ENCODE measurements around the gene GMDS.

GMDS gene

DNA sequence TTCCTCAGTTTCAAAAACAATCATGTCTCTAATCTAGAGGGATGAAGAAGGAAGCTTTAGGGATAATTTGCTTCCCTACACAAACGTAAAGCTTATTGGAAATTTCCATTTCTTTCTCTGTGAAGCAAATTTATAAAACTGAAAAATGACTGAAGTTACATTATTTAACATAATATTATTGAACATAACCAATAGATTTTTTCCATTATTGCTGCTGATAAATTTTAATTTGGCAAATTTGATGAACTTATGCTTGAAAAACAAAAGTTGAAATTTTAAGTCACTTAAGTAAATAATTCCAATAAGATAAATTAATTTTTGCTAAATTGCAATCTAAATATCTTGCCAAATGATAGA, 140.9 kb downstream of the GMDS start:
- in situ Hi-C loops (cut with MboI; ENCODE audit: low sequenced_read_pairs), result no loop called here

DNA sequence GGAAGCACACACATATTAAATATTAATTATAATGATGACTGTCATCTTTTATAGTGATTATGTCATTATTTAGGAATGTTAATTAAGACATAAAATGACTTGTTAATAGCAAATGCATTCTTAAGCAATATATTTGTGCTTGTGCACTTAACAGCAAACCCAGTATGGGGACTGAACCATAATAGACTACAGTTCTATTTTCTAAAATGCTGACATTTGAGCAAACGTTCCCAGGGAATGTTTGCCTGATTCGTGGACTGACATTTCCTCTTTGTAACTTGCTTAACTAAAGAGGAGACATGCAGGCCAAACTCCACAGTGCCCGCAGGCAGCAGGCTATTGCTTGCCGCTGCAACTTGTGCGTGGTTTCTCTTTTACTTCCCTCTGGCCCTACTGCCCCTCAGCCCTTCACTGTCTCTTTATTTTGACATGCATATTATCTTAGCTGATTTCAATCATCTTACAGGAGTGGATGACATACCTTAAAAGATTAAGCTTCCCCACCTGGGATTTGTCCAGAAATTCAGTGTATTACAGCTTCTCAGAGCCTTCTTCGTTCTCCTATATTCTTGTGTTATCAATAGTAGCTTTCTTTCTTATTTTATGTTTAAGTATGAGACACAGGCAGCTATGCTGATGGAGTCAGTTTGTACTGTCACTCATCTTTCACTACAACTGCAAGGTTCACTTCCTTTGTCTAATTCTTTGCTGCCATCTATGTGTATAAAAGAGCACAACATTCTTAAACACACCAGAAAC, 141.5 kb downstream of the GMDS start:
- in situ Hi-C loops (cut with MboI; ENCODE audit: low sequenced_read_pairs), result no loop called here

DNA sequence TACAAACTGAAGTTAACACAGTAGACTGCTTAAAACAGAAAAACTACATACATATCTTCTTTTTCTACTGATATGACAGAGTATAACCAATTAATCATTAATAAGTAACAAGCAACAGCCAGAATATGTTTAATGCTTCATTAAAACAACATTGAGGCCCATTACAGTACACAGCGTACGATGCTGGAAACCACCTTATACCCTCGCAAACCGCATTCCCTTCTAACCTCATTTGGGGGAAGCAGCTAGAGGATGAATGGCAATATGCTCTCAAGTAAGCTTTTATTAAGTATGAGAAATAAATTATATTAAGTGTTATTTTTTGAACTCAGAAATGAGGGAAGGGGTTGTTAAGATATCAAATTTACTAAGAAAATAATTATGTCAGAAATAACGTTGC, 142.4 kb downstream of the GMDS start:
- in situ Hi-C loops (cut with MboI; ENCODE audit: low sequenced_read_pairs), result no loop called here

DNA sequence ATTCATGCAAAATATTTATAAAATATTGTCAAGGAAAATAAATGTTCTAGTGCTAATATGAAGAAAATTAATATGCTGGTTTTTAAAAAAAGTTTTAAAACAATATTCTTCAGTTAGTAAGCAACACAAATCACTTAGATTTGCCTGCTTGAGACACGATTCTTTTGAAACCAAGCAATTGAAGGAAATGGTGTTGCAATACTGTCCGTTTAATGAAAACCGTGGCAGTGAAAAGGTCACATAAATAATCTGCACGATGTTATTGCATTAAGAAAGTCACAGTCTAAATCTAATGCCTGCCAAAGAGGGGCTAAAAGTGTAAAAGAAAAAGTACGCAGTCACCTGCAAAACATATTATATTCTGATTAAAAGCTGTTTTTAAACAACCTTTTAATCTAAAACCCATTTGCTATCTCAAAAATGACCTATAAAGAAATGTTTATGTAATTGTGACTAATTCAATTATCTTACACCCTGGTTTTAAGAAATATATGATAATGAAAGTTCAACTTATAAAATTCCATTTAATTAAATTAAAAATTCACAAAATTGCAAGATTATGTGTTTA, 143.0 kb downstream of the GMDS start:
- in situ Hi-C loops (cut with MboI; ENCODE audit: low sequenced_read_pairs), result no loop called here

DNA sequence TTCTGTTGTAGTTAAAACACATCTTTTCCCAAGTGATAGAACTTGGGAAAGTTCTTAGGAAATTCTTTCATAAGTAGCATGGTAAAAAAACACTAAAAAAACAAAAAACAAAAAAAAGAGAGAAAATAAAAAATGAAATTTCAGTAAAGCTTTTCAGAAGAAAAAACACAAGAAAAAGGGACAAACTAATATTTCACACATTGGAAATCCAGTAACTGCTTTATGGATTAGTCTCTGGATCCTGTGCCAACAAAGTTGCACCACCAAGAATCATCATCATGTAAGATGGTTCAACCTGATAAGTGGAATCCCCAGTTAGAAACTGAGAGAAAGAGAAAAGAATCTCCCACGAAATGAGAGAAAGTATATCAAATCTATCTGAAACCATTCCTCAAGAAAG, 144.2 kb downstream of the GMDS start:
- in situ Hi-C loops (cut with MboI; ENCODE audit: low sequenced_read_pairs), result no loop called here

DNA sequence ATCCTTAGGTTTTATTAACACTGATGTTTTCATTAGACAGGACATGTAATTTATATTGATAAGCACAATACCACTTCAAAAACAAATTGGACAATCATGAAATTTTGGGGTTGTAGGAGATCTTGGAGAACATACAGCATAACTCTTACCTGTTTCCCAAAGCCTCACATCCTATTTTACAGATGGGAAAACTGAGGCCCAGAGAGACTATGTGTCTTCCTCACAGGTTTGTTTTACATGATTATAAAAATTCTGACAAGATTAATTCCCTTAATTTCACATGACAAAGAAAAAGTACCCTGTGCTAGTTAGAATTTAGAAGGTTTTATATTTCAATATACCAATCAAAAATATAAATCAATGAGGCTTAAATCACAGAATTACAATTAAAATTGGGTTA, 145.5 kb downstream of the GMDS start:
- in situ Hi-C loops (cut with MboI; ENCODE audit: low sequenced_read_pairs), result no loop called here

DNA sequence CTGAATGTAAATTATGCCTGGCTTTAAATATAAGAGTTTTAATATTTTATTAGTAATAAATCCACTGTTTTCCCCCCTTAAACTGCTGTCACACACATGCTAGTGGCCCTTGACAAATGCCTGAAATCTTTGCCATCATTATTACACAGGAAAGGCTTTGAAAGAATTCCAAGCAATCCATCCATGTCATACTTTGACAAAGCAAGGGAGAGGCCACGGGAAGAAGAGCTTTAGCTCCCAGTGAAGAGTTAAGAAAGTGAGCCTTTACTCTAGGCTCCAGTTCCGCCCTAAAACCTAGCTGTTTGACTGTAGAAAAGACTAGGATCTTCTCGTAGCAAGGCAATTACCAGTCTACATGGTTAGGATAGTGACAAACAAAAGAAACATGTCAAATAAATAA, 147.9 kb downstream of the GMDS start:
- in situ Hi-C loops (cut with MboI; ENCODE audit: low sequenced_read_pairs), result no loop called here

DNA sequence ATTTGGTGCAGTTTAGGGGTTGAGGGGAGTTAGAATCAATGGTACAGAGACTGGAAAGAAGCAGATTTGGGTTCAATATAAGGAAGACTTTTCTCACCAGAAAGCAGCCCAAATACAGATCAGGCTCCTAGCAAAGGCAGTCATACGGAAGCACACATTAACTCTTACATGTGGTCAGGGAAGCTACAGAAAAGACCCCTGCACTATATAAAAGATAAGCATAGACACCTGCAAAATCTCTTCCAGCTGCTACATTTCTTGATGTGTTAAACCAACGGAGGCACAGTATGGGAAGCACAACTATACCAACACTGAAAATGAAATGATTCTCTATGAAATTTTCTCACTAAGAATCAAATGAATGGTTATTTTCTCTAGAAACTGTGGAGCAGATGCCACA, 150.8 kb downstream of the GMDS start:
- in situ Hi-C loops (cut with MboI; ENCODE audit: low sequenced_read_pairs), result no loop called here

DNA sequence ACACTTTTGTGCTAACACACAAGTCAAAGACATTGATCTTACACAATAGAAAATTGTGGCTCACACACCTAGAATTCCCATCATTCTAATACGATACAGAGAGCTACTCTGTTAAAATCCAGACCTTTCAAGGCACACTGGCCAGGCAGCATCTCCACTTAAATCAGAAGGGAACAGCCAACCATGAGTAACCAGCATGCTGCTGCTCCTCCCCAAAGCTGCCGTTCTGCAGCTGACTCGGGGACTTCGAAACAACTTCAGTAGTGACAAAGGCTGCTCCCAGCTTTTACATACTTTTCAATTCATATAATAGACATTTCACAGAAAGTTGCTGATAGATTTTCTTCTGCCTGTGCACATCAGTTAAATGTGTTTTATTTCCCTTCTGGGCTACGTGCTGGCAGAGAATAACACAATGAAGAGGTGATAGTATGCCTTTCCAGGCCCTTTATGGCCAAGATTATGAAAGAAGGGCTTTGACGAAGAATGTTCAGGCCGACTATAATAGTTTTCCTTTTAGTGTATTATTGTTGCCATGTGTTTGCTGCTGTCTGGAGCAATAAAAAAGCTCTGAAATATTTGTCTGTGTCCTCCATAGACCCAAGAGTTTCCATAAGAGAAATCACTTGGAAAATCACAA, 159.0 kb downstream of the GMDS start:
- in situ Hi-C loops (cut with MboI; ENCODE audit: low sequenced_read_pairs), result no loop called here

DNA sequence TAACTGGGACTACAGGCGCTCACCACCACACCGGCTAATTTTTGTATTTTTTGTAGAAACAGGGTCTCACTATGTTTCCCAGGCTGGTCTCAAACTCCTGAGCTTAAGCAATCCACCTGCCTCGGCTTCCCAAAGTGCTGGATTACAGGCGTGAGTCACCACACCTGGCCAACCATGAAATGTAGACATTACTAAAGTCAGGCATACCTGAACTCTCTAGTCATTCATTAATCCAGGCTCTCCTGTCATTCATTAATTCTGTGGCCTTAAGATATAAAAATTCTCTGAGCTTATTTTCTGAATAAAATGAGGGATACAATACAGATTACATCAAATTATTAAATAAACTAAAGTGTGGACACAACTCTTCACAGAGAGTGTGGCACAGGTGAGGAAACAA, 159.7 kb downstream of the GMDS start:
- in situ Hi-C loops (cut with MboI; ENCODE audit: low sequenced_read_pairs), result no loop called here

DNA sequence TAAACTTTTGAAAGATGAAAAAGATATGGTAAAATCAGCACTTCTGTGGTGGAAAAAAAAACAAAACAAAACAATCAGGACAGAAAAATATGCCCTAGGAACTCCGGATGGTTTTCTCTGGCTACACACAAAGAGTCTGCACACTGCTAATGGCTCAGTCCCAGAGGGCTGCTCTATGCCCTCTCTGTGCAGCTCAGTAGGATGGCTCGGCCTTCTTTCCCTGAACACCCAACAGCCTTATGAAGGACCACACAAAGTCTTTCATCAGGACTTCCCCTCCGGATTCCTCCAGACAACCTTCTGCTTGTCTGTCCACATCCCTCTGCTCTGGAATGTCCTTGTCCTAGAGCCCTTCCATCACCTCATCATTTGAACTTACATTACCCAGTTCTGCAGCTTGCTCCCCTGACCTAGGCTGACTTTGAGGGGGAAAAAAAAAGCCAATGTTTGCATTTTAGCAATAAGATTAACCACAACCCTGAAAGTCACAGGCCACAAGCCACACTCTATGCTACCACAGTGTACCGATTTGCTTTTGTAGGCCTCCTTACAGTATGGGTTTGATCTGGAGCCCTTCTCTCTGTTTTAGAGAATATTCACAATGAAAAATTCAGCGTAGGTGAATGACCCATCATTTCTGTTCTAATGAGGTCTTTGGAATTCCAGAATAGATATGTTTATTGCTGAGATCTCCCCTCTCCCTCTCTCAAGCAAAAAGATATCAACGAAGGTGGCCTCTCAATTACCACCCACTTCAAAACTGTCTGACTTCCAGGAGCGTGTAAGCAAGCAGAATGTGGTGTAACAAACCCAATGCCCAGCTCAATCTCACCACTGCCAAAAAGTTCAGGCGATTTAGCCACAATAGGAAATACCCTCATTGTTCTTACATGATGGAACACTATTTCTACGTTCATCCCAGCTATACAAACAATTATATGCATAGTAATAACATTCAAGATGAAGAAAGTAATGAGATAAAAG, 164.0 kb downstream of the GMDS start:
- in situ Hi-C loops (cut with MboI; ENCODE audit: low sequenced_read_pairs), result no loop called here

DNA sequence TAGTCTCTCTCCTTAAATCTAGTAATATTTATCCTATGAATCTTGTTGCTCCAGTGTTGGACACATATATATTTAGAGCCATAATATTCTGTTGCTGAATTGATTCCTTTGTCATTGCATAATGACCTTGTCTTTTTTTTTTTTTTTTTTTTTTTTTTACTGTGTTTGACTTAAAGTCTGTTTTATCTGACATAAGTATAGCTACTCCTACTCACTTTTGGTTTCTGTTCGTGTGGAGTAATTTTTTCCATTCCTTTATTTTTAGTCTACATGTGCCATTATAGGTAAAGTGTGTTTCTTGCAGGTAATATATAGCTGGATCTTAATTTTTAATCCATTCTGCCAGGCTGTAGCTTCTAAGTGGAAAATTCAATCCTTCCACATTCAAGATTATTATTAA, 166.5 kb downstream of the GMDS start:
- in situ Hi-C loops (cut with MboI; ENCODE audit: low sequenced_read_pairs), result no loop called here

DNA sequence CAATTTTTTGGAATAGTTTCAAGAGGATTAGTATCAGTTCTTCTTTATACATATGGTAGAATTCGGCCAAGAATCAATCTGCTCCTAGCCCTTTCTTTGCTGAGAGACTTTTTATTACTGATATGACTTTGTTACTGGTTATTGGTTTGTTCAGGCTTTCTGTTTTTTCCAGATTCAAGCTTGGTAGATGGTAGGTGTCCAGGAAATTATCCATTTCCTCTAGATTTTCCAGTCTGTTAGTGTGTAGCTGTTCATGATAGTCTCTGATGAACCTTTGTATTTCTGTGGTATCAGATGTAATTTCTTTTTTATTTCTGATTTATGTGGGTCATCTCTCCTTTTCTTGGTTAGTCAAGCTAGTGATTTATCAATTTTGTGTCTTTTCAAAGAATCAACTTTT, 167.6 kb downstream of the GMDS start:
- in situ Hi-C loops (cut with MboI; ENCODE audit: low sequenced_read_pairs), result no loop called here

DNA sequence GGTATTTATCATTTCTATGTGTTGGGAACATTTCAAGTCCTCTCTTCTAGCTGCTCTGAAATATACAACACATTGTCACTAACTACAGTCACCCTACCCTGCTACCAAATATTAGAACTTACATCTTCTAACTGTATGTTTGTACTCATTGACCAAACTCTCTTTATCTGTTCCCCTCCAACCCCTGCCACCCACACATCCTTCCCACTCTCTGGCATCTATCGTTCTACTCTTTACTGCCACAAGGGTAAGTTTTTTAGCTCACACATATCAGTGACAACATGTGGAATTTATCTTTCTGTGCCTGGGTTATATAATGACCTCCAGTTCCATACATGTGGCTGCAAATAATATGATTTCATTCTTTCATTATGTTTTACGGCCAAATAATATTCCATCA, 171.9 kb downstream of the GMDS start:
- in situ Hi-C loops (cut with MboI; ENCODE audit: low sequenced_read_pairs), result no loop called here

DNA sequence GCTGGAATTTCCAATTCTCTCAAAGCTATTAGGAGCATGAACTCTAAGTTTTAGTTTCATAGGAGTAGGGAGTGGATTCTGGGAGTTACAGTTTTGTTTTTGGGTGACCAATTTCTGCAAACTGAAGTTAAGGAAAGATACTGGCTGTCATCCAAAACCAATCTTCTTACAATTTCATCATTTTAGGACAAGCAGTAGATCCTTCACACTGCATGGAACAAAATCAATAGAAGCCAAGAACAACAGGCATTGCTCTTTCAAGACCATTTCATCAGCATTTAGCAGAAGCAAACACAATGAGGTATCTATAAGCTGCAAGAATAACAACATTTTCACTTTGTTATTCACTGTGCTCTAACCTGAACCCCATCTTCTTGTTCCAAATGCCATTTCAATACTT, 173.0 kb downstream of the GMDS start:
- in situ Hi-C loops (cut with MboI; ENCODE audit: low sequenced_read_pairs), result no loop called here

DNA sequence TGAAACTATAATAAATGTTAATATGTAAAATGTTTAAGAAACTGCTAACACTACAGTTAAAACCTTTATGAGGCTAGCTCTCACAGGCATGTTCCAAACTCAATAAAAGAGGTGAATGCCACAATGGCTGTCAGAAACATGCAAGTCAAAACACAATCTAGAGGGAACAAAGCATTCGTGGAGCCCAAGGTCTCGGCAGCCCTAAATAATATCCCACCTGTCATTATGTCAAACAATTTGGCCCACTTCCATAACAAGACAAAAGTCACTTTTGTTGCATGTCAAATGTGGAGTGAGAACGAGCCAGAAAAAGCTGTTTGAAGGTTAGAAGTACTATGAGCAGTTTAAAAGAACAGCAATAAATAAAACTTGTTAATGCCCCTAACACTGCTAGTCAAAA, 181.9 kb downstream of the GMDS start:
- in situ Hi-C loops (cut with MboI; ENCODE audit: low sequenced_read_pairs), result no loop called here

DNA sequence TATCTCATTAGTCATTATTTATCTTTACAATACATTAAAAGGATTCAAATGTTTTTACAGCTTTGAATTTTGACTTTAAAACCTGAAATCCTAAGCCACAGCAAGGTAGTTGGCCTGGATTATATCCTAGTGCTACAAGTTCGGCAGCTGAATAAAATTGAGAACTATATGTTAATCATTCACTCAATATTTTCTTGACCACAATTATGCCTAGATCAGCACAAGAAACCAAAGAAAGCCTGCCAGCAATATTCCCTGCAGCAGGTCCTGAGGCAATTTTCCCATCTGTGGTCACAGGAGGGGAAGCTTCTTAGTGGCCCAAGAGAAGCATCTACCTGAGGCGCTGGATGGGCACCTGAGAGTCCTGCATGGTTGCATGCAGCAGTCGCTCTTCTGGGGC, 183.5 kb downstream of the GMDS start:
- in situ Hi-C loops (cut with MboI; ENCODE audit: low sequenced_read_pairs), result no loop called here

DNA sequence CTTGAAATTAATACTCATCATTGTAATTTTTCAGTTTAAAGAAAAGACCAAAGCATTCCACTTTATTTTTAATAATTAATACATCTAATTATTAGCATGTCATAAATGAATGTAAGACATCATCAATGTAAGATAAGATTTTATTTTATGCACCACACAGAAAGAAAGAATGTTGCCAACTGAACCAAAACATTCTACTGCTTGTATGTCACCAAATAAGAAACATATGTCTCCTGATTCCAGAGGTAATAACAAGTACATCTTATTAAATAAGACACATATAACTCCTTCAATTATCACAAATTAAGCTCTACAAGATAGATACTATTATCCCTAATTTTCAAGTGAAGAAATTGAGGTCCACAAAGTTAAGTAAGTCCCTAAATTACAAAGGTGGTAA, 189.5 kb downstream of the GMDS start:
- in situ Hi-C loops (cut with MboI; ENCODE audit: low sequenced_read_pairs), result no loop called here

DNA sequence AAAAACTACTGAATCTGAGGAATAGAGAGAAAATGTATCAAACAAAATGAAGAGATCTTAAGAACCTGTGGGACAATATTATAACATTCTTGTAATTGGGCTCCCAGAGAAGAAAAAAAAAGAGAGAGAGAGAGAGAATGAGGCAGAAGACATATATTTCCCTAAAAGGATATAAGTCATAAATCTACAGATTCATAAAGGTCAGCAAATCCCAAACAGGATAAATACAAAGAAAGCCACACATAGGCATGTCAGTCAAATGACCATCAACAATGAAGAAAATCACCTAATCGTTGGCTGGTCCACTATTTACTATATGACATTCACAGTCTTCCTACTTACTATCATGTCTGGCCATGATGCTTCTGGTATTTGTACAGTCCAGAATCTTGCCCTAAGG, 190.3 kb downstream of the GMDS start:
- in situ Hi-C loops (cut with MboI; ENCODE audit: low sequenced_read_pairs), result no loop called here

DNA sequence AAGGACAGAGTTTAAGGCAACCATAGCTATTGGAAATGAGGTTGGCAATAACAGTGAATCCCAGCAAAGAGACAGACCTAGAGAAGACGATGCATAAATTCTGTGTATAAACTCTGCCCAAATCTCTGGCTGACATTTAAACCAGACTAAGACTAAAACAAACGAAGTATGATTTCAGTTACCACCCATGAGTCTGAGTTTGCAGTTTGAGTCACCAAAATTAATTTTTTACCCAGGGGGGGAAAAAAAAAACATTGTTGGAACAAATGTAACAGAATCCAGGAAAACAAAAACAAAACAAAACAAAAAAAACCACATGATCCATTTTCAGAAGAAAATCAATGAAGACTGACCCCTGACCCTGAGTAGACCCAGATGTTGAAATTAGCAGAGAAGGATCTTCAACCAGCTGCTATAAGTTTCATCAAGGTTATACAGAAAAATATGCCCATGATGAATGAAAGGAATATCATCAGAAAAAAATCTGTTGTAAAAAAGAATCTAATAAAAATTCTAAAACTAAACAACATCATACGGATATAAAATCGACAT, 190.8 kb downstream of the GMDS start:
- in situ Hi-C loops (cut with MboI; ENCODE audit: low sequenced_read_pairs), result no loop called here

DNA sequence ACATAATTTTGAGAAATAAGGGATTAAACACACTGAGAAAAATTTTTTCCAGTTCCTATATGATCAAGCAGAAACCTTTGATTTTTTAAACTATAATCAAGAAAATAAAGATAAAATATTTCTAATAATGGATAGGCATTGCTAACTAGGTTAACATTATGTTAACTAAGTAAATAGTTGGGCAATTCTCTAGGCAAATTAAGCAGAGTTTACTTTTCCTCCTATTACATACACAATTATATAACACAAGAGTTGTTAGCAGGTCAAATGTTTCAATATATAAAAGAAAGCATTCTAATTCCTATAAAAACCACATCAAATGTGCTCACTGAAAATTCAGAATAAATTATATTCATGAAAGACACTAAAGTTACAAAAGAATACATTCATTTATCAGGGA, 191.7 kb downstream of the GMDS start:
- in situ Hi-C loops (cut with MboI; ENCODE audit: low sequenced_read_pairs), result no loop called here
